Renal pelvis (tissue), 4 donors: ENCODE results near the gene NPAS2. TPM values are rescaled to one million over a fixed set of nuclear protein-coding genes. Genes with fewer than 3 reads are reported as not detected.

Experiments
- DNase-seq: peaks from one replicate; pipeline ENCODE4 v3.0.0-alpha.2; 2013
- polyA plus RNA-seq, 3 donors: library from polyadenylated mRNA; unstranded; fragments of 120-200 nt; gene quantifications; one replicate each; pipeline ENCODE4 v1.2.1, GENCODE V29; 2013; ENCODE audit not compliant: insufficient read length in 3 of 3

The NPAS2 gene
- polyA plus RNA-seq, 3 donors: 13.0 to 19.3 (median 14.7) TPM

GRCh38 chr2:100938031-100939026 lies 118.4 kb downstream of the NPAS2 start:
- no peak for DNase-seq

DNA sequence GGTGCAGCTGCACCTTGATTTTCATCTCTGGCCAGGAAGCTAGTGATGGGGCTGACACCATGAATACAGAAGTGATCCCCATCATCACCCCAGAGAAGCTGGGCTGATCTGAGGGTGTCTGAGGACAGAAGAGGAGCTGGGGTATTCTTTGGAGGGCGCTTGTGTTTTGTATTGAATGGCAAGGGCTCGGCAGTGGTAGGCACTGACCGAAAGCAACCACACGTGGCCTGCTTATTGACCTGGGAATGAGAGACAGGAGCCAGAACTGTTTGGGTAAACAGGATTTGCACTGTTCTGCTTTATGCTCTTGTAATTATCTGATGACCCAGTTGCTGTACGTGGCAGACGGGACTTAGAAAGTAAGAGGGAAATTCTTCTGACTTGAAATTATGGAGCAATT lies 119.5 kb downstream of the NPAS2 start:
- no peak for DNase-seq

DNA sequence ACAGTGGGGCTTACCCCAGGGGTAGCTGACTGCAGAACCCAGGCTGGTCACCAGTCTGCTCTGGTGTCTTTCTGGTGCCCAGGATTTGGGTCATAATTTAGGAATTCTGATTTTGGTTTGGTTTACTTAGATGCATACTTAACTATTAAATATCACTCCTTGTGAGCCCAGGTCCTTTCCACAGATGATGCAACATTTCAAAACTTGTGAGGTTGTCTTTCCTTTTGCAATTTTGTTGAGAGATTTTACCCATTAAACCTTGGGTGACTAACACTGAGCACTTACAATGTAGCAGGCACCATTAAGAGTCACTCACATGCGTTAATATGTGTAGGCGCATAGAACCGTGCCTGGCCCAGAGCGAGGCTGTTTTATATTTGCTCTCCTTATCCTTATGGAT lies 120.3 kb downstream of the NPAS2 start:
- no peak for DNase-seq

- no peak for DNase-seq
Measured at GRCh38 chr2:100940766-100941645, 121.1 kb downstream of the NPAS2 start.

GRCh38 chr2:100941646-100942240 lies 121.8 kb downstream of the NPAS2 start:
- DNase-seq: no peak

DNA sequence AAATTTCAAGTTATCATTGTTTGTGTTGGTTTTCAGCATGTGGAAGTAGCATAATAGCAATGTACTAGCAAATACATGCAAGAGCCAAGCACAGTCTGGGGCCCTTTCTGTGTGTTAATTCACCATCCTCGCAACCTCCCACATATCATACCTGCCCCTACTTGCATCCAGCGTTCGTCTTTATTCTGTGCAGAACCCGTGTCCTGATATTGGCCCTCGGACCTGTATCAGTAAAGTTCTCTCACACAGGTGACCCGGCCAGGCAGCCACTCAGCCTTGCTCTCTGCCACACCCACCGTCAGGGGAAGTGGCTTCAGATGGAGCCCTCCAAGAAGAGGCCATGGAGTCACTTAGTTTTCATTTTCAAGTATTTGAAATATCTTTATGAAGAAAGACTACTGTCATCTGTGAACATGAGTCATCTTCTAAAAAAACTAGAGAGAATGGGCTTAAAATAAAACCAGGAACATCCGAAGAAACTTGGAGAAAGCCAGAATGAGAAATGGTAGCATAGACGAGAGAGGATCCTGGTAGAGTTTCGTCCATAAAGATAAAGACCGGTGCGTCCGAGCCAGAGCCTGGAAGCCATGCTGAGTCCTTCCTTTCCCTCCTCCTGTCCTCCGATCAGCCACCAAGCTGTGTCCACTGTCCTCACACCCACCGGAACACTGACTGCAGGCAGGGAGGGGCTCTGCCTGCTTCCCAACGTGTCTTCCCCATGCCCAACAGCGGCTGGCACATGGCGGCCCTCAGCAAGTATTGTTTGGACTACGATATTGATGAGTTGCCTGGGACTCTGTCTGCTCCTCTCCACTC lies 124.9 kb downstream of the NPAS2 start:
- no peak for DNase-seq

DNA sequence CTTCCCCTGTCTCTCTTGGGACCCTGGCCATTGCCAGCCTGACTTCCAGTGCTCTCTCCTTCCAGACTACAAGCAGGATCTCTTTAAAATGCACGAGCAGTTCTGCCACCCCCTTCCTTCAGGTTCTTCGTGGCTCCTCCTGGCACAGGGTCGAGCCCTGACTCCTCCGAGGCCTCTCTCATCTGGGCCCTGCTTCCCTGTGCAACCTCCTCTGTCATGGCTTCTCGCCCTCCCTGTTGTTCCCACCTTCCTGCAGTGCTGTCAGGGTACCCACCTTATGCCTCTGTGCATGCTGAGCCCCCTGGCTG lies 125.4 kb downstream of the NPAS2 start:
- DNase-seq: no peak

GRCh38 chr2:100945930-100946607 lies 126.1 kb downstream of the NPAS2 start:
- no peak for DNase-seq

DNA sequence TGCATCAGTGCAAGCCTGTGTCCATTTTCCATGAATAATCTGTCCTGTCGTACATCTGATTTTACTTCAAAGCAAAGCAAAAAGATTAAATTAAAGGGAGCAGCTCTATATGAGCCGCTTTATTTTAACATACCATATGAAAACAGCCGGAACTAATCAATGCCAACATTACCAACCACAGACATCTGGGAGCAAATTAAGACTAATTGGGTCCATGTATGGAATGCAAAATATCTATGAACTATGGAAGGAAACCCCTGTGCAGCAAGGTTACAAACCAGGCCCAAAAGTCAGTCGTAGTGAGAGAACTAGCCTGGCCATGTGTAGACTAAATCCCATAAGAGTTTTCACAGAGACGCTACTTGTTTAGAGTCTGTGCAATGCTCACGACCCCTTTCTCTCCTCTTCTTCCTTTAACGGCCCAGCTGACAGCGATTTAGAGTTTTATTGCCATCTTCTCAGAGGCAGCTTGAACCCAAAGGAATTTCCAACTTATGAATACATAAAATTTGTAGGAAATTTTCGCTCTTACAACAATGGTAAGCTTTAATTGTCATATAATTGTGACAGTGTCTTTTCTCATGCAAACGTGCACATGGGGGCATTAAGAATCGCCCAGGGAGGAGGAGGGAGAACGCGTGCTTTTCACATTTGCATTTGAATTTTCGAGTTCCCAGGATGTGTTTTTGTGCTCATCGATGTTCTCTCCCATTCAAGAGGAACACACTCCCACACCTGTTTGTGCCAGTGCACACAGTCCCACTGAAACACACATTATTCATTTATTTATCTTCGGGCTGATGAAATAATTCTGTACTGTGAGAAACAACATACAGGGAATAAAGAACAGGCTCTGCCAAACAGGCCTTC lies 129.2 kb downstream of the NPAS2 start:
- DNase-seq: no peak

DNA sequence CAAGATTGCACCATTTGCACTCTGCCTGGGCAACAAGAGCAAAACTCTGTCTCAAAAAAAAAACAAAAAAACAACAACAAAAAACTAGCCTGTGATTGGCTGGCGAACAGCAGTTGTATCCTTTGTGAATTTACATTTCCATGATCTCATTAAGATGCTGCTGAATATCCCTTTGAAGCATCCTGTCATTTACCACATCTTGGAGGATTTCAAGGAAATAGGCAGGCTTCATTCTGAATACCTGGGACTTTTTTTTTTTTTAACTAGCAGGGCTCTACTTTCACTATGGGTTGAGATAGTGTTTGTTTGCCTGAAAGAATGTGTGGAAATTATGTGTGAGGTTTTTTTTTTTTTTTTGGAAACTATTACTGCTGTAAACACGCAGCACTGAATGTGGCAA lies 132.6 kb downstream of the NPAS2 start:
- DNase-seq: no peak

- no peak for DNase-seq
Measured at GRCh38 chr2:100953406-100954043, 133.6 kb downstream of the NPAS2 start.

DNA sequence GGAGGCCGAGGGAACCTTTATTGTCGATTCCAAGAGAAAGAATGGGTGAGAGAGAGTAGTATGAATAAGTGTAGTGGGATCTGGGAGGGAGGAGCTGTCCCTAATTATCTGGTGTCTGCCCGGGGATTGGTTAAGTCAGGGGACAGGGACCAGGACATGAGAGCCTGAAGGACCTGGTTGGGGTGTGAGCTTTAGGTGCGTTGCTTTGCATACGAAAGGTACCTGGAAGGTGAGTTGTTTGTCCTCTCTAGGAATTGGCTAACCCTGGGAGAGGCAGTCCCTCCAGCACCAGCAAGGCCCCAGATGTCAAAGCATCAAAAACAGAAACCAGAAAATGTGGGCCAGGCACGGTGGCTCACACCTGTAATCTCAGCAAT lies 134.1 kb downstream of the NPAS2 start:
- no peak for DNase-seq

DNA sequence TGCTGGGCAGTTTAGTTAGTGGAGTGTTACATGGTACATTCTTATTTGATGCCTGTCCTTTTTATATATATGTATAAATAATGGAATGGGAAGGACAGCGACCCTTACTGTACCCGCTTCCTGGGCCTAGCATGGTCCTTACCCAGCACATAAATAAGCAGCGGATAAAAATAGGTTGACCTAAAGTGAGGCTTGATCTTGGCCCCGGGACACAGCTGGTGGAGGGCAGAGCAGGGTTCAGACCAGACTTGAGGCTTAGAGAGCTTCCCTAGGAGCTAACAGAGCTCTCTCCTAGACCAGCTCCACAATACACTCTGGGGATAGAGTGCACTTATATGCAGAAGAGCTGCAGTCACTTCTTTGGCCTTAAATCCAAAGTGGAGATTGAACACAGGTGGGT lies 135.3 kb downstream of the NPAS2 start:
- DNase-seq: no peak

GRCh38 chr2:100956081-100956480 lies 136.1 kb downstream of the NPAS2 start:
- DNase-seq: no peak

DNA sequence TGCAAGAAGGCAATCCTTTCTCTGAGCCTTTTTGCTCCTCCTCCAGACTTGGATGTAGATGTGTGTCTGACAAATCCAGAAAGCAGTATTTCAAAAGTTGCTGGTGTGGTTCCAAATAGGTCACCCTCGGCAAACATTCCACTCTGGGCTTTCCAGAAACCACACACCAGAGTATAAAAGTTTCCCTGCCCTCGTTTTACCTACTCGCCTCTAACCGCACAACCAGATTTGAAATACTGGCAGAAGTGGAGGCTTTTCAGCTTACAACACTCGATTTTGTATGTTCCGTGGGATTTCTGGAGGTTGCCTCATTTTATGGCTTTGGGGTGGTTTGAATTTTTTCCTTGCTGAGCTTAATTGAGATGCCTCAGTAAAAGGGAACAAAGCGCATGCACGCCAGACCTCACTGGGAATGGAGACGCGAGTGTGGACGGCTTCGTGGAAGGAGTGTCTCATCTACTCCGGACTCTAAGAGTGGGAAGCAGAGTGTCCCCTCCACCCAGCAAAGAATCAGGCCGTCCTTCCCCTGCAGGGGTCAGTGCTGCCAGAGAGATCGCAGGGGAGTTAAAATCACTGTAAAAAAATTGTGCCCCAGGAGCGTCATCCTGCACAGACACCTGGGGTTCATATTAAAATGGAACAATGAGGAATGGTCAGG lies 138.2 kb downstream of the NPAS2 start:
- no peak for DNase-seq

DNA sequence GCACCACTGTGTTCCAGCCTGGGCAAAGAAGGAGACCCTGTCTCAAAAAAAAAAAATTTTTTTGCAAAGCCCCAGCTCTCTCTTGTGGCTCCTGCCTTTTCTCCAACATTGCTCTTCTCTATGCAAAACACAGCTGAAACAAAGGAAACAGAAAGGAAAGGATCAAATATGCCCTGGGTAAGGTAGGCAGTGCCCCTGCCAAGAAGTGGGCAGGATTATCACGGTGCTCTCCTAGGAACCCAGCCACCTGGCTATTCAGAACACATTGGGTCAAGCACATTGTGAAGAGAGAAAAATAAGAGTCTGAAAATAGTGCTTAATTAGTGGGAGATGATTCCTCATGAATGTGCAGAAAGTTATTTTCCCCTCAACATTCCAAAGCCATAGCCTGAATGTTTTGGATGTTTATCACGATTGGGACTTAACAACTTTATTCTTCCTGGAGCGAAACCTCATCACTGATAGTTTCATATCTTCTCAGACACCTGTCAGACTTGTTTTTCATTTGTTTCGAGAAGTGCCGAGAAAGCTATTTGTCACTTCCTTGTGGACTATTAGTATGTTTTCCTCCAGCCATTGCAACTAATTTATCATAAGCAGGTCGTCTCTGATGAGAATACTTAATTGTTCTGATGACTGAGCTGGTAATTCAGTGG lies 139.4 kb downstream of the NPAS2 start:
- no peak for DNase-seq

DNA sequence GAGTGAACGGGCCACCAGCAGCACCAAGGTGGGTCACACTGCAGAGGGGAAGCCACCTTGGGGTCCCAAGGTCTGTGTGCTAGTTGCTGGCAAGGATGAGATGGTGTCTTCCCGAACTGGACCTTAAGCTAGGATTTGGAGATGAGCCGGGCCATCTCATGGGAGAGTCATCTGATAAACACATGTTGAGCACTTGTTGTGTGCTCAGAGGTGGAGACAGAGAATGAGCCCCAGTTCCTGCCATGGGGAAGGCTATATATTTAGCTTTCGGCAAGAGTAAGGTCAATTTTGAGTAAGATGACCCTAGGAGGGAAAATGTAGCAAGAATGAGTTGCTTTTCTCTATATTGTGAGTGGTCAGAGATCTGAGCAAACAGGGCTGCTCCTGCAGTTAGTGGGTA lies 140.7 kb downstream of the NPAS2 start:
- no peak for DNase-seq

GRCh38 chr2:100962366-100963025 lies 142.6 kb downstream of the NPAS2 start:
- no peak for DNase-seq
